K562 (cell line): ENCODE measurements around the gene DPM1. TPM values are rescaled to one million over a fixed set of nuclear protein-coding genes. Genes with fewer than 3 reads are reported as not detected.

ENCODE experiments used
- CCAR2 ChIP-seq: fragments of 200-400 bp; formaldehyde crosslinking; IDR thresholded peaks from 2 replicates; pipeline ENCODE4 v1.6.1; 2017; ENCODE audit warnings: mild to moderate bottlenecking, low read depth, low read length
- CEBPG ChIP-seq, 3 experiments: fragments of 200-800 bp in 1 of 3; sonication (Bioruptor generic) in 1 of 3; sonication (generic) in 1 of 3; formaldehyde crosslinking in 1 of 3; IDR thresholded peaks in 2 of 3; conservative IDR thresholded peaks in 1 of 3; 2 replicates each; pipeline versions ENCODE4 v1.6.1 to v1.8.0; 2016 to 2022; ENCODE audit warnings: missing compliant biosample characterization in 2 of 3, missing genetic modification characterization in 2 of 3, mild to moderate bottlenecking in 1 of 3, missing genetic modification reagents in 1 of 3
- CTCFL ChIP-seq: IDR thresholded peaks from 2 replicates; pipeline ENCODE4 v1.6.1; 2011; ENCODE audit warnings: borderline replicate concordance, low read depth, mild to moderate bottlenecking, moderate library complexity, low read length; ENCODE audit not compliant: insufficient read depth, poor library complexity, severe bottlenecking
- GABPA ChIP-seq: fragments of 200-800 bp; sonication (Bioruptor generic); conservative IDR thresholded peaks from 2 replicates; pipeline ENCODE4 v1.6.1; 2016; ENCODE audit warnings: low read depth, missing genetic modification characterization, missing compliant biosample characterization
- MAX ChIP-seq: sonication (generic); formaldehyde crosslinking; IDR thresholded peaks from 2 replicates; pipeline ENCODE4 v1.9.0; 2022; ENCODE audit warnings: mild to moderate bottlenecking, missing genetic modification reagents
- PHF20 ChIP-seq: fragments of 450-650 bp; IDR thresholded peaks from 2 replicates; pipeline ENCODE4 v1.6.1; 2018; ENCODE audit not compliant: partially characterized antibody
- SMAD3 ChIP-seq: fragments of 450-650 bp; formaldehyde crosslinking; conservative IDR thresholded peaks from 2 replicates; pipeline ENCODE4 v1.4.0; 2020; ENCODE audit warnings: mild to moderate bottlenecking
- SREBF2 ChIP-seq: sonication (generic); formaldehyde crosslinking; IDR thresholded peaks from 2 replicates; pipeline ENCODE4 v1.4.0; 2020; ENCODE audit warnings: mild to moderate bottlenecking, missing genetic modification reagents
- polyA plus RNA-seq, 8 experiments: library from polyadenylated mRNA; depleted of rRNA in 4 of 8; stranded (reverse) in 5 of 8; unstranded in 3 of 8; fragments of >200 nt; fragmentation: Nextera tagmentation in 2 of 8; fragmentation: Illumina TruSeq in 1 of 8; extraction: Ambion mirVana in 2 of 8; extraction: Trizol in 1 of 8; gene quantifications; 2 replicates each; pipeline versions ENCODE4 v1.2.1 to v1.2.3, GENCODE V29; 2011 to 2014; ENCODE audit warnings: inconsistent platforms in 1 of 8, missing spikeins in 1 of 8
- total RNA-seq, 7 experiments: library from RNA; depleted of rRNA in 6 of 7; stranded (reverse); fragments of >200 nt in 6 of 7; fragmentation: Illumina TruSeq in 2 of 7; extraction: Trizol in 2 of 7; gene quantifications; 2 replicates each; pipeline versions ENCODE4 v1.2.1 to v1.2.3, GENCODE V29; 2011 to 2021; ENCODE audit warnings: low replicate concordance in 1 of 7
- TF ChIP-seq, protein P1 (sequence below): fragments of 450-650 bp; IDR thresholded peaks from 2 replicates; pipeline ENCODE4 v1.6.1; 2016; ENCODE audit warnings: mild to moderate bottlenecking
- TF ChIP-seq, protein P2 (sequence below), 2 experiments: fragments of 450-650 bp in 1 of 2; IDR thresholded peaks; 2 replicates each; pipeline ENCODE4 v1.6.1; 2011 to 2017; ENCODE audit warnings: low read depth in 2 of 2, antibody characterized with exemption in 1 of 2, borderline replicate concordance in 1 of 2, low read length in 1 of 2, mild to moderate bottlenecking in 1 of 2, mixed read lengths in 1 of 2; ENCODE audit not compliant: control insufficient read depth in 1 of 2

Gene DPM1
- total and polyA plus RNA-seq, 9 of the 15 experiments (the other 6 are each of a cell fraction or from before 2014, with no cell fraction given), result 75.2 to 190 (median 153) TPM

DNA sequence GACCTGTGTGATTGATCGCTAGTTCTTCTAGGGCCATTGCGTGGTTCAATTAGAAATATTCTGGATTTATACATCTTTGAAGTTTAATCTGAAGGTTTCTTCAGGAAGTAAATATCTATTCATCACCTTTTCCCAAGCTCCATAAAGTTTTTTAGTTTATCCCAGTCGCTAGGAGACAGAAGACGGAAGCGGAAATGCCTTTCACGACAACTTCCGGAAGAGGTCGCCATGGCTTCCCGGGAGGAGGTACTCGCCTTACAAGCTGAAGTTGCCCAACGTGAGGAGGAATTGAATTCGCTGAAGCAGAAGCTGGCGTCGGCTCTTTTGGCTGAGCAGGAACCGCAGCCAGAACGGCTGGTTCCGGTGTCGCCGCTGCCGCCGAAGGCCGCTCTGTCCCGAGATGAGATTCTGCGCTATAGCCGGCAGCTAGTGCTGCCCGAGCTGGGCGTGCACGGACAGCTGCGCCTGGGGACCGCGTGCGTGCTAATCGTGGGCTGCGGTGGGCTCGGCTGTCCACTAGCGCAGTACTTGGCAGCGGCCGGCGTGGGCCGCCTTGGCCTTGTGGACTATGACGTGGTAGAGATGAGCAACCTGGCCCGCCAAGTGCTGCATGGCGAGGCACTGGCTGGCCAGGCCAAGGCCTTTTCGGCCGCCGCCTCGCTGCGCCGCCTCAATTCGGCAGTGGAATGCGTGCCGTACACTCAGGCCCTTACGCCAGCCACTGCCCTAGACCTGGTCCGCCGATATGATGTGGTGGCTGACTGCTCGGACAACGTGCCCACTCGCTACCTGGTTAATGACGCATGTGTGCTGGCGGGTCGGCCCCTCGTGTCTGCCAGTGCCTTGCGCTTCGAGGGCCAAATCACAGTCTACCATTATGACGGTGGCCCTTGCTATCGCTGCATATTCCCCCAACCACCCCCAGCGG lies 547 bp upstream of the DPM1 start, which contains the start of gene MOCS3 (continued):
- TF ChIP-seq, protein P1, sequence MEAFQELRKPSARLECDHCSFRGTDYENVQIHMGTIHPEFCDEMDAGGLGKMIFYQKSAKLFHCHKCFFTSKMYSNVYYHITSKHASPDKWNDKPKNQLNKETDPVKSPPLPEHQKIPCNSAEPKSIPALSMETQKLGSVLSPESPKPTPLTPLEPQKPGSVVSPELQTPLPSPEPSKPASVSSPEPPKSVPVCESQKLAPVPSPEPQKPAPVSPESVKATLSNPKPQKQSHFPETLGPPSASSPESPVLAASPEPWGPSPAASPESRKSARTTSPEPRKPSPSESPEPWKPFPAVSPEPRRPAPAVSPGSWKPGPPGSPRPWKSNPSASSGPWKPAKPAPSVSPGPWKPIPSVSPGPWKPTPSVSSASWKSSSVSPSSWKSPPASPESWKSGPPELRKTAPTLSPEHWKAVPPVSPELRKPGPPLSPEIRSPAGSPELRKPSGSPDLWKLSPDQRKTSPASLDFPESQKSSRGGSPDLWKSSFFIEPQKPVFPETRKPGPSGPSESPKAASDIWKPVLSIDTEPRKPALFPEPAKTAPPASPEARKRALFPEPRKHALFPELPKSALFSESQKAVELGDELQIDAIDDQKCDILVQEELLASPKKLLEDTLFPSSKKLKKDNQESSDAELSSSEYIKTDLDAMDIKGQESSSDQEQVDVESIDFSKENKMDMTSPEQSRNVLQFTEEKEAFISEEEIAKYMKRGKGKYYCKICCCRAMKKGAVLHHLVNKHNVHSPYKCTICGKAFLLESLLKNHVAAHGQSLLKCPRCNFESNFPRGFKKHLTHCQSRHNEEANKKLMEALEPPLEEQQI, result no peak; the same call in 1 of the 2 replicates
- peak; percentile 90 for TF ChIP-seq MAX (CRISPR knock-in tag)
- no peak for TF ChIP-seq SMAD3
- no peak for TF ChIP-seq SREBF2 (CRISPR knock-in tag)
- no peak for TF ChIP-seq CTCFL
- TF ChIP-seq PHF20, result peak; percentile 84
- TF ChIP-seq CCAR2, result no peak
- TF ChIP-seq, protein P2, sequence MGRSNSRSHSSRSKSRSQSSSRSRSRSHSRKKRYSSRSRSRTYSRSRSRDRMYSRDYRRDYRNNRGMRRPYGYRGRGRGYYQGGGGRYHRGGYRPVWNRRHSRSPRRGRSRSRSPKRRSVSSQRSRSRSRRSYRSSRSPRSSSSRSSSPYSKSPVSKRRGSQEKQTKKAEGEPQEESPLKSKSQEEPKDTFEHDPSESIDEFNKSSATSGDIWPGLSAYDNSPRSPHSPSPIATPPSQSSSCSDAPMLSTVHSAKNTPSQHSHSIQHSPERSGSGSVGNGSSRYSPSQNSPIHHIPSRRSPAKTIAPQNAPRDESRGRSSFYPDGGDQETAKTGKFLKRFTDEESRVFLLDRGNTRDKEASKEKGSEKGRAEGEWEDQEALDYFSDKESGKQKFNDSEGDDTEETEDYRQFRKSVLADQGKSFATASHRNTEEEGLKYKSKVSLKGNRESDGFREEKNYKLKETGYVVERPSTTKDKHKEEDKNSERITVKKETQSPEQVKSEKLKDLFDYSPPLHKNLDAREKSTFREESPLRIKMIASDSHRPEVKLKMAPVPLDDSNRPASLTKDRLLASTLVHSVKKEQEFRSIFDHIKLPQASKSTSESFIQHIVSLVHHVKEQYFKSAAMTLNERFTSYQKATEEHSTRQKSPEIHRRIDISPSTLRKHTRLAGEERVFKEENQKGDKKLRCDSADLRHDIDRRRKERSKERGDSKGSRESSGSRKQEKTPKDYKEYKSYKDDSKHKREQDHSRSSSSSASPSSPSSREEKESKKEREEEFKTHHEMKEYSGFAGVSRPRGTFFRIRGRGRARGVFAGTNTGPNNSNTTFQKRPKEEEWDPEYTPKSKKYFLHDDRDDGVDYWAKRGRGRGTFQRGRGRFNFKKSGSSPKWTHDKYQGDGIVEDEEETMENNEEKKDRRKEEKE (IDR thresholded peaks at IDR 0.05; ENCODE audit: borderline replicate concordance in 1 of 2, control insufficient read depth in 1 of 2, low read depth in 2 of 2, low read length in 1 of 2), result peak in 1 of 2 experiments; percentile 94; a peak in 2 of 4 replicates
- TF ChIP-seq CEBPG (CRISPR knock-in tag; IDR thresholded peaks at IDR 0.05), result no peak; the same call in 1 of the 2 replicates
- no peak; a peak in 3 of 4 replicates for TF ChIP-seq CEBPG (tag; conservative IDR thresholded peaks at IDR 0.05 in 1 of 2, IDR thresholded peaks at IDR 0.05 in 1 of 2)
- peak; percentile 98 for TF ChIP-seq GABPA
